T-helper 2 cell treated with Interferon-gamma antibody and Interleukin-4, amounts not matched to agents 5 μg/mL and 100 μg/mL, for 36 hours (primary cell): Measurements from ENCODE around the gene ESR2.
"Not testable (repeated sequence)": the region's sequence is repeated elsewhere in the genome, so short reads cannot be mapped to it uniquely, and the experiment has no call there.

Source experiments
- DNase-seq: peaks from one replicate; pipeline ENCODE4 v3.0.0; 2021; ENCODE audit warnings: low spot score
- H3K27ac Mint-ChIP-seq: one replicate; pipeline ENCODE4 v1.8.0; 2021; ENCODE audit warnings: mild to moderate bottlenecking, mixed read lengths
- H3K27me3 Mint-ChIP-seq: one replicate; pipeline ENCODE4 v1.8.0; 2021; ENCODE audit warnings: low read depth, mixed read lengths
- H3K36me3 Mint-ChIP-seq: one replicate; pipeline ENCODE4 v1.8.0; 2021; ENCODE audit warnings: low read depth, mixed read lengths
- H3K4me1 Mint-ChIP-seq: one replicate; pipeline ENCODE4 v1.8.0; 2021; ENCODE audit warnings: low read depth, mixed read lengths
- H3K4me3 Mint-ChIP-seq: one replicate; pipeline ENCODE4 v1.8.0; 2022; ENCODE audit warnings: mild to moderate bottlenecking, moderate library complexity, mixed read lengths
- H3K9me3 Mint-ChIP-seq: one replicate; pipeline ENCODE4 v1.8.0; 2021; ENCODE audit warnings: mixed read lengths

ESR2 gene

GRCh38 chr14:64225151-64225757 lies 68.9 kb downstream of the ESR2 start:
- Mint-ChIP-seq H3K9me3 (no peaks in the 10 kb centered on the region), H3K27ac (no peak overlapping the region), H3K4me3 (no peak overlapping the region), H3K36me3 (peaks cover 26% of the 10 kb centered on the region), H3K27me3 (no peaks in the 10 kb centered on the region), H3K4me1 (no peaks in the 10 kb centered on the region)
- DNase-seq = no peak

GRCh38 chr14:64221391-64222003 lies 72.7 kb downstream of the ESR2 start:
- Mint-ChIP-seq H3K36me3 (peaks cover 39% of the 10 kb centered on the region), H3K9me3 (no peaks in the 10 kb centered on the region), H3K27me3 (no peaks in the 10 kb centered on the region), H3K4me3 (no peak overlapping the region), H3K27ac (no peak overlapping the region), H3K4me1 (no peaks in the 10 kb centered on the region)
- DNase-seq = no peak

- no peak overlapping the region for H3K4me3 Mint-ChIP-seq
- no peaks in the 10 kb centered on the region for H3K9me3 Mint-ChIP-seq
- DNase-seq = no peak
- H3K27ac Mint-ChIP-seq = no peak overlapping the region
- no peaks in the 10 kb centered on the region for H3K4me1 Mint-ChIP-seq
- peaks cover 48% of the 10 kb centered on the region for H3K36me3 Mint-ChIP-seq
- no peaks in the 10 kb centered on the region for H3K27me3 Mint-ChIP-seq
These were observed 73.7 kb downstream of the ESR2 start for GRCh38 chr14:64220466-64220865.

GRCh38 chr14:64220056-64220455 lies 74.1 kb downstream of the ESR2 start:
- DNase-seq = no peak
- no peak overlapping the region for H3K4me3 Mint-ChIP-seq
- H3K4me1 Mint-ChIP-seq = no peaks in the 10 kb centered on the region
- no peak overlapping the region for H3K27ac Mint-ChIP-seq
- no peaks in the 10 kb centered on the region for H3K9me3 Mint-ChIP-seq
- no peaks in the 10 kb centered on the region for H3K27me3 Mint-ChIP-seq
- H3K36me3 Mint-ChIP-seq = peaks cover 48% of the 10 kb centered on the region

GRCh38 chr14:64218344-64219240 lies 75.6 kb downstream of the ESR2 start:
- Mint-ChIP-seq H3K4me3 (no peak overlapping the region), H3K27ac (no peak overlapping the region), H3K27me3 (no peaks in the 10 kb centered on the region), H3K4me1 (no peaks in the 10 kb centered on the region), H3K36me3 (peaks cover 42% of the 10 kb centered on the region), H3K9me3 (no peaks in the 10 kb centered on the region)
- DNase-seq = no peak

GRCh38 chr14:64217834-64218233 lies 76.3 kb downstream of the ESR2 start:
- H3K9me3 Mint-ChIP-seq = no peaks in the 10 kb centered on the region
- H3K36me3 Mint-ChIP-seq = peaks cover 41% of the 10 kb centered on the region
- H3K27ac Mint-ChIP-seq = no peak overlapping the region
- H3K27me3 Mint-ChIP-seq = no peaks in the 10 kb centered on the region
- no peaks in the 10 kb centered on the region for H3K4me1 Mint-ChIP-seq
- no peak for DNase-seq
- no peak overlapping the region for H3K4me3 Mint-ChIP-seq

GRCh38 chr14:64217308-64217707 lies 76.9 kb downstream of the ESR2 start:
- Mint-ChIP-seq H3K36me3 (peaks cover 46% of the 10 kb centered on the region), H3K9me3 (no peaks in the 10 kb centered on the region), H3K27ac (no peak overlapping the region), H3K27me3 (no peaks in the 10 kb centered on the region), H3K4me3 (no peak overlapping the region), H3K4me1 (no peaks in the 10 kb centered on the region)
- DNase-seq = no peak

GRCh38 chr14:64215978-64216377 lies 78.2 kb downstream of the ESR2 start:
- Mint-ChIP-seq H3K4me1 (no peaks in the 10 kb centered on the region), H3K9me3 (no peaks in the 10 kb centered on the region), H3K27me3 (no peaks in the 10 kb centered on the region), H3K36me3 (peaks cover 43% of the 10 kb centered on the region), H3K4me3 (no peak overlapping the region), H3K27ac (no peak overlapping the region)
- DNase-seq = no peak

- no peak overlapping the region for H3K4me3 Mint-ChIP-seq
- H3K36me3 Mint-ChIP-seq = peaks cover 47% of the 10 kb centered on the region
- H3K9me3 Mint-ChIP-seq = no peaks in the 10 kb centered on the region
- H3K27me3 Mint-ChIP-seq = no peaks in the 10 kb centered on the region
- H3K4me1 Mint-ChIP-seq = no peaks in the 10 kb centered on the region
- no peak overlapping the region for H3K27ac Mint-ChIP-seq
- DNase-seq = no peak
These were observed 78.9 kb downstream of the ESR2 start for GRCh38 chr14:64215274-64215673.

- H3K9me3 Mint-ChIP-seq = no peaks in the 10 kb centered on the region
- H3K4me1 Mint-ChIP-seq = no peaks in the 10 kb centered on the region
- H3K4me3 Mint-ChIP-seq = no peak overlapping the region
- H3K27me3 Mint-ChIP-seq = no peaks in the 10 kb centered on the region
- H3K27ac Mint-ChIP-seq = no peak overlapping the region
- no peak for DNase-seq
- H3K36me3 Mint-ChIP-seq = peaks cover 46% of the 10 kb centered on the region
These were observed 80.2 kb downstream of the ESR2 start for GRCh38 chr14:64213853-64214570.

GRCh38 chr14:64213086-64213485 lies 81.1 kb downstream of the ESR2 start:
- no peaks in the 10 kb centered on the region for H3K4me1 Mint-ChIP-seq
- no peak overlapping the region for H3K4me3 Mint-ChIP-seq
- peaks cover 43% of the 10 kb centered on the region for H3K36me3 Mint-ChIP-seq
- H3K9me3 Mint-ChIP-seq = no peaks in the 10 kb centered on the region
- H3K27ac Mint-ChIP-seq = no peak overlapping the region
- DNase-seq = no peak
- no peaks in the 10 kb centered on the region for H3K27me3 Mint-ChIP-seq

GRCh38 chr14:64212666-64213065 lies 81.5 kb downstream of the ESR2 start:
- DNase-seq = no peak
- H3K9me3 Mint-ChIP-seq = no peaks in the 10 kb centered on the region
- H3K36me3 Mint-ChIP-seq = peaks cover 43% of the 10 kb centered on the region
- no peaks in the 10 kb centered on the region for H3K4me1 Mint-ChIP-seq
- no peak overlapping the region for H3K4me3 Mint-ChIP-seq
- H3K27me3 Mint-ChIP-seq = no peaks in the 10 kb centered on the region
- H3K27ac Mint-ChIP-seq = no peak overlapping the region

- H3K36me3 Mint-ChIP-seq = peaks cover 28% of the 10 kb centered on the region
- H3K9me3 Mint-ChIP-seq, H3K4me3 Mint-ChIP-seq, DNase-seq, H3K4me1 Mint-ChIP-seq, H3K27me3 Mint-ChIP-seq, H3K27ac Mint-ChIP-seq: not testable (repeated sequence)
These were observed 83.3 kb downstream of the ESR2 start for GRCh38 chr14:64210912-64211311.

- H3K27me3 Mint-ChIP-seq = no peaks in the 10 kb centered on the region
- H3K9me3 Mint-ChIP-seq = no peaks in the 10 kb centered on the region
- H3K4me3 Mint-ChIP-seq = no peak overlapping the region
- no peak for DNase-seq
- H3K4me1 Mint-ChIP-seq = peaks cover 2% of the 10 kb centered on the region
- no peak overlapping the region for H3K27ac Mint-ChIP-seq
- peaks cover 22% of the 10 kb centered on the region for H3K36me3 Mint-ChIP-seq
These were observed 84.0 kb downstream of the ESR2 start for GRCh38 chr14:64210216-64210615.
